Kidney tubule cell (primary cell): ENCODE results near the gene EMD.

ENCODE experiments used
- DNase-seq: peaks from one replicate; pipeline ENCODE4 v3.0.0-alpha.2; 2018; ENCODE audit warnings: low spot score

The EMD gene

GRCh38 chrX:154355094-154355775, 23.9 kb upstream of the EMD start:
- no peak for DNase-seq

- DNase-seq = no peak
These were observed 23.3 kb upstream of the EMD start for GRCh38 chrX:154355776-154356140.

GRCh38 chrX:154356596-154356995, 22.5 kb upstream of the EMD start:
- DNase-seq = no peak

- no peak for DNase-seq
These were observed 21.9 kb upstream of the EMD start for GRCh38 chrX:154357205-154357604.

- DNase-seq = no peak
These were observed 21.1 kb upstream of the EMD start for GRCh38 chrX:154358011-154358410.

- DNase-seq = no peak
These were observed 20.3 kb upstream of the EMD start for GRCh38 chrX:154358829-154359228.

- DNase-seq = no peak
These were observed 19.5 kb upstream of the EMD start for GRCh38 chrX:154359362-154360154.

GRCh38 chrX:154360155-154360713, 18.9 kb upstream of the EMD start:
- no peak for DNase-seq

- no peak for DNase-seq
These were observed 16.9 kb upstream of the EMD start for GRCh38 chrX:154362085-154362742.

GRCh38 chrX:154363706-154364439, 15.2 kb upstream of the EMD start:
- DNase-seq = no peak

GRCh38 chrX:154365052-154365600, 14.0 kb upstream of the EMD start:
- no peak for DNase-seq

- no peak for DNase-seq
These were observed 13.0 kb upstream of the EMD start for GRCh38 chrX:154365997-154366665.

GRCh38 chrX:154366666-154367055, 12.4 kb upstream of the EMD start:
- DNase-seq = no peak

GRCh38 chrX:154367474-154368308, 11.4 kb upstream of the EMD start:
- no peak for DNase-seq

- peak; percentile 95 for DNase-seq
These were observed 10.3 kb upstream of the EMD start for GRCh38 chrX:154368630-154369448.

- peak; percentile 93 for DNase-seq
These were observed 9.4 kb upstream of the EMD start for GRCh38 chrX:154369449-154370299.

GRCh38 chrX:154370300-154371016, 8.6 kb upstream of the EMD start:
- DNase-seq = no peak
